Measurements from ENCODE around the gene RPL12.

The RPL12 gene

GRCh38 chr9:127496974-127497373 lies 45.8 kb upstream of the RPL12 start:
- DNase-seq, result no peak
- Histone ChIP-seq H3K27ac (no peak overlapping the region), H3K4me3 (ENCODE audit: low read depth, low read length) (no peak overlapping the region), H3K36me3 (replicated peaks) (peaks cover 46% of the 10 kb centered on the region), H3K27me3 (replicated peaks) (no peaks in the 10 kb centered on the region)
- in situ Hi-C loops (cut with HindIII; ENCODE audit: low pct_ligation_motif_present, low sequenced_read_pairs), result no loop called here
- TF ChIP-seq, protein P1, sequence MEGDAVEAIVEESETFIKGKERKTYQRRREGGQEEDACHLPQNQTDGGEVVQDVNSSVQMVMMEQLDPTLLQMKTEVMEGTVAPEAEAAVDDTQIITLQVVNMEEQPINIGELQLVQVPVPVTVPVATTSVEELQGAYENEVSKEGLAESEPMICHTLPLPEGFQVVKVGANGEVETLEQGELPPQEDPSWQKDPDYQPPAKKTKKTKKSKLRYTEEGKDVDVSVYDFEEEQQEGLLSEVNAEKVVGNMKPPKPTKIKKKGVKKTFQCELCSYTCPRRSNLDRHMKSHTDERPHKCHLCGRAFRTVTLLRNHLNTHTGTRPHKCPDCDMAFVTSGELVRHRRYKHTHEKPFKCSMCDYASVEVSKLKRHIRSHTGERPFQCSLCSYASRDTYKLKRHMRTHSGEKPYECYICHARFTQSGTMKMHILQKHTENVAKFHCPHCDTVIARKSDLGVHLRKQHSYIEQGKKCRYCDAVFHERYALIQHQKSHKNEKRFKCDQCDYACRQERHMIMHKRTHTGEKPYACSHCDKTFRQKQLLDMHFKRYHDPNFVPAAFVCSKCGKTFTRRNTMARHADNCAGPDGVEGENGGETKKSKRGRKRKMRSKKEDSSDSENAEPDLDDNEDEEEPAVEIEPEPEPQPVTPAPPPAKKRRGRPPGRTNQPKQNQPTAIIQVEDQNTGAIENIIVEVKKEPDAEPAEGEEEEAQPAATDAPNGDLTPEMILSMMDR (IDR thresholded peaks at IDR 0.05; ENCODE audit: low read depth, low read length, missing control alignments), result no peak

DNA sequence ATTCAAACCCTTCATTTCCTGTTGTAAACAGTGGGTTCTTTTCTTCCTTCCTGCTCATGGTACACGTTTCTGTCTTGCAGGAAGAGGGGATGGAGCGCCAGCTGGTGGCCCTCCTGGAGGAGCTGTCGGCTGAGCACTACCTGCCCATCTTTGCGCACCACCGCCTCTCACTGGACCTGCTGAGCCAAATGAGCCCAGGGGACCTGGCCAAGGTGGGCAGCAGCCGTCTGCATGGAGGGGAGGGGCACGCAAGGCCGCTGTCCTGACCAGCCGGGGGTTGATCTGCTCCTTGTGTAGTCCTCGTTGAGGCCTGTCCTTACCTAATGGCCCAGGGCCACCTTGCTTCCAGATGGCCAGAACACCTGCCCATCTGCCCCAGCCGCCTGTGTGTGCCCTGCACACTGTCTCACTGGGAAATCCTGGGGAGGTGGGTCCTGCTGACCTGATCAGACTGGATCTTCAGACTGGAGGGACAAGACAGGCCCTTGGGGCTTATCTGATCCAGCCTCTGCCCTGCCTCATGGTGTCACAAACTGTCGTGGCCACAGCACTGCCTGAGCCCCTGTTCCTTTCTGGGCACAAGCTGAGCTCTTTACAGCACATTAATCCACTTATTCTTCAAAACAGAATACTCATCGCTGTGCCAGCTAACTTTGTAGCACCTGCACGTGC lies 44.8 kb upstream of the RPL12 start:
- Histone ChIP-seq H3K4me3 (ENCODE audit: low read depth, low read length) (no peak overlapping the region), H3K27me3 (replicated peaks) (no peaks in the 10 kb centered on the region), H3K27ac (no peak overlapping the region), H3K36me3 (replicated peaks) (peaks cover 42% of the 10 kb centered on the region)
- TF ChIP-seq, protein P1 (IDR thresholded peaks at IDR 0.05; ENCODE audit: low read depth, low read length, missing control alignments), result no peak
- no peak for DNase-seq
- in situ Hi-C loops (cut with HindIII; ENCODE audit: low pct_ligation_motif_present, low sequenced_read_pairs), result no loop called here

DNA sequence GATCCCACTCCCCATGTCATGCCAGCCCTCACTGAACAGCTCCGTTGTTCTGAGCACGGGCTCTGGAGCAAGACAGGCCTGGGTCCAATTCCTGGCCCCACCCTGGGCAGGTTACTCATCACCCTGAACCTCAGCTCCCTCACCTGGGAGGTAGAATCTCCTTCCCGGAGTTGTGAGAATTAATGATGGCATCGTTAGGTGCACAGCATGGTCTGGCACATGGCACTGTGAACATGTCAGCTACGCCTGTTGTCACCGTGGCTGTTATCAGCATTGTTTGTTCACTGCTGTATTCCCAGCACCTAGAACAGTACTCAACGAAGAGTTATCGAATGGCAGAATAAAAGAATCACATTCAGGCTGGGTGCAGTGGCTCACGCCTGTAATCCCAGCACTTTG lies 43.1 kb upstream of the RPL12 start:
- peaks cover 40% of the 10 kb centered on the region for H3K36me3 ChIP-seq (replicated peaks)
- H3K27ac ChIP-seq, result no peak overlapping the region
- TF ChIP-seq, protein P1 (IDR thresholded peaks at IDR 0.05; ENCODE audit: low read depth, low read length, missing control alignments), result no peak
- no peak overlapping the region for H3K4me3 ChIP-seq (ENCODE audit: low read depth, low read length)
- no peaks in the 10 kb centered on the region for H3K27me3 ChIP-seq (replicated peaks)
- DNase-seq, result no peak
- in situ Hi-C loops (cut with HindIII; ENCODE audit: low pct_ligation_motif_present, low sequenced_read_pairs), result no loop called here

GRCh38 chr9:127493592-127494303 lies 42.5 kb upstream of the RPL12 start:
- Histone ChIP-seq H3K27ac (no peak overlapping the region), H3K4me3 (ENCODE audit: low read depth, low read length) (no peak overlapping the region), H3K27me3 (replicated peaks) (no peaks in the 10 kb centered on the region), H3K36me3 (replicated peaks) (peaks cover 41% of the 10 kb centered on the region)
- TF ChIP-seq, protein P1 (IDR thresholded peaks at IDR 0.05; ENCODE audit: low read depth, low read length, missing control alignments), result no peak
- in situ Hi-C loops (cut with HindIII; ENCODE audit: low pct_ligation_motif_present, low sequenced_read_pairs), result no loop called here
- no peak for DNase-seq

DNA sequence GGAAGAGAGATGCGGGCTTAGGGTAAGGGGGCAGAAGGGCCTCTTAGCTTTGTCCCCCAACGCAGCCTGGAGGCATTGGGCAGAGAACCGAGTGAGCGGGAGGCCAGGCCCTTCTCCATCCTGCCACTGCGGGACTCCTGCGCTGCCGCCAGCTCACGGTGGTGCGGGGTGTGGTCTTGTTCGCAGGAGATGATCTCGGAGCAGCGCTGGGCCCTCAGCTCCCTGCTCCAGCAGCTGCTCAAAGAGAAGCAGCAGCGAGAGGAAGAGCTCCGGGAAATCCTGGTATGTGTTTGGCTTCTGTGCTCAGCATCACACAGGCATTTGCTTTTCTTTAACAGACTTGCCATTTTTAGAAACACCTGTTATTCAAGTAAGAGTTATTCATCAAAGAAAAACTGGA lies 41.4 kb upstream of the RPL12 start:
- Histone ChIP-seq H3K27me3 (replicated peaks) (no peaks in the 10 kb centered on the region), H3K4me3 (ENCODE audit: low read depth, low read length) (no peak overlapping the region), H3K27ac (no peak overlapping the region), H3K36me3 (replicated peaks) (peaks cover 32% of the 10 kb centered on the region)
- in situ Hi-C loops (cut with HindIII; ENCODE audit: low pct_ligation_motif_present, low sequenced_read_pairs), result no loop called here
- DNase-seq, result no peak
- TF ChIP-seq, protein P1 (IDR thresholded peaks at IDR 0.05; ENCODE audit: low read depth, low read length, missing control alignments), result no peak
